NCI-H510A (cell line): Measurements from ENCODE around the gene AP4B1.

Source experiments
- DNase-seq: peaks from one replicate; lab custom pipeline; 2025; lab: John Stamatoyannopoulos, UW

The AP4B1 gene

GRCh38 chr1:113930499-113931161, 26.0 kb upstream of the AP4B1 start:
- DNase-seq = no peak

GRCh38 chr1:113929750-113930498, 25.3 kb upstream of the AP4B1 start:
- no peak for DNase-seq

- DNase-seq = peak; percentile 88
Observed at GRCh38 chr1:113928941-113929749, 24.5 kb upstream of the AP4B1 start, which contains the start of gene HIPK1. TSS of gene HIPK1 (plus strand) at chr1:113929324.

GRCh38 chr1:113928187-113928930, 23.8 kb upstream of the AP4B1 start:
- no peak for DNase-seq

- DNase-seq = no peak
Observed at GRCh38 chr1:113924473-113924872, 19.9 kb upstream of the AP4B1 start.

- no peak for DNase-seq
Observed at GRCh38 chr1:113922957-113923356, 18.4 kb upstream of the AP4B1 start.

- DNase-seq = no peak
Observed at GRCh38 chr1:113918243-113918642, 13.6 kb upstream of the AP4B1 start.

GRCh38 chr1:113917400-113918082, 12.9 kb upstream of the AP4B1 start:
- no peak for DNase-seq

- no peak for DNase-seq
Observed at GRCh38 chr1:113916974-113917373, 12.4 kb upstream of the AP4B1 start.

GRCh38 chr1:113913887-113914664, 9.5 kb upstream of the AP4B1 start:
- no peak for DNase-seq

GRCh38 chr1:113913312-113913668, 8.7 kb upstream of the AP4B1 start:
- no peak for DNase-seq

- no peak for DNase-seq
Observed at GRCh38 chr1:113912594-113913311, 8.2 kb upstream of the AP4B1 start.

GRCh38 chr1:113905435-113905861, 849 bp upstream of the AP4B1 start:
- DNase-seq = no peak

- DNase-seq = peak; percentile 50
Observed at GRCh38 chr1:113904293-113904673, 316 bp downstream of the AP4B1 start.

GRCh38 chr1:113903501-113904292, 902 bp downstream of the AP4B1 start:
- DNase-seq = no peak

- DNase-seq = no peak
Observed at GRCh38 chr1:113901191-113901590, 3.4 kb downstream of the AP4B1 start.

- no peak for DNase-seq
Observed at GRCh38 chr1:113899111-113899510, 5.5 kb downstream of the AP4B1 start.

GRCh38 chr1:113898241-113898814, 6.3 kb downstream of the AP4B1 start:
- no peak for DNase-seq

- DNase-seq = no peak
Observed at GRCh38 chr1:113895961-113896360, 8.6 kb downstream of the AP4B1 start.
